ENCODE data around the gene SAMSN1. TPM values are rescaled to one million over a fixed set of nuclear protein-coding genes. Genes with fewer than 3 reads are reported as not detected.
A peak's percentile ranks its signal among the peaks of the same experiment; 100 is the strongest.

The SAMSN1 gene
- total and polyA plus RNA-seq, 9 of the 15 experiments (the other 6 are each of a cell fraction or from before 2014, with no cell fraction given), result 101 to 223 (median 159) TPM

- TF ChIP-seq RAD21 (CRISPR knock-in tag; conservative IDR thresholded peaks at IDR 0.05 in 1 of 2, IDR thresholded peaks at IDR 0.05 in 1 of 2), result peak; percentile 3 to 15; a peak in 2 of 4 replicates
- peak; percentile 36 for TF ChIP-seq KDM5B (IDR thresholded peaks at IDR 0.05; ENCODE audit: insufficient replicate concordance, low read depth, low read length)
- TF ChIP-seq BDP1 (IDR thresholded peaks at IDR 0.05; ENCODE audit: insufficient read depth, insufficient read length), result no peak
- no peak for TF ChIP-seq RBM34 (IDR thresholded peaks at IDR 0.05; ENCODE audit: borderline replicate concordance, insufficient read depth, low read length)
- no peak; the same call in 1 of the 2 replicates for TF ChIP-seq GMEB1 (CRISPR knock-in tag; IDR thresholded peaks at IDR 0.05)
- no peak for TF ChIP-seq RBFOX2 (IDR thresholded peaks at IDR 0.05; ENCODE audit: low read depth, low read length)
- no peak for TF ChIP-seq YY1 (IDR thresholded peaks at IDR 0.05; ENCODE audit: borderline replicate concordance in 1 of 3, control insufficient read depth in 1 of 3, extremely low read depth in 1 of 3, insufficient read depth in 3 of 3, insufficient read length in 1 of 3, insufficient replicate concordance in 2 of 3, low read depth in 1 of 3, low read length in 2 of 3)
- no peak for TF ChIP-seq BCL6 (CRISPR knock-in tag; IDR thresholded peaks at IDR 0.05)
- TF ChIP-seq HOMEZ (CRISPR knock-in tag; IDR thresholded peaks at IDR 0.05), result no peak
- TF ChIP-seq SPI1 (IDR thresholded peaks at IDR 0.05; ENCODE audit: borderline replicate concordance, low read depth, low read length), result no peak
- no peak for TF ChIP-seq ZNF134 (CRISPR knock-in tag; conservative IDR thresholded peaks at IDR 0.05)
- TF ChIP-seq KLF10 (CRISPR knock-in tag; IDR thresholded peaks at IDR 0.05), result no peak
- TF ChIP-seq L3MBTL2 (IDR thresholded peaks at IDR 0.05), result peak; percentile 31
- TF ChIP-seq CBX1 (IDR thresholded peaks at IDR 0.05; ENCODE audit: low read depth), result no peak
- TF ChIP-seq KAT2B (IDR thresholded peaks at IDR 0.05; ENCODE audit: low read depth, low read length), result no peak
- no peak for TF ChIP-seq DLX4 (CRISPR knock-in tag; IDR thresholded peaks at IDR 0.05)
- no peak for TF ChIP-seq PCBP1 (IDR thresholded peaks at IDR 0.05; ENCODE audit: low read depth, low read length, poor library complexity, severe bottlenecking)
- 0 out of 2 replicates have a peak, but pooled peaks have one; percentile 80 for TF ChIP-seq KLF6 (CRISPR knock-in tag; IDR thresholded peaks at IDR 0.05; ENCODE audit: borderline replicate concordance)
- TF ChIP-seq ILK (tag; IDR thresholded peaks at IDR 0.05; ENCODE audit: borderline replicate concordance, low read depth), result no peak
These were observed 91.8 kb downstream of the SAMSN1 start (continued) for GRCh38 chr21:14454016-14455009.

All from K562 (cell line).